HCT116 (cell line): ENCODE measurements around the gene GPRC5D. TPM values are rescaled to one million over a fixed set of nuclear protein-coding genes. Genes with fewer than 3 reads are reported as not detected.

ENCODE experiments used
- ATAC-seq: fragments of 200-7000 bp; cut with Tn5 transposase; 2 replicates; pipeline ENCODE4 v1.9.1; 2020; ENCODE audit warnings: mild to moderate bottlenecking, moderate library complexity
- BruUV-seq: library from RNA; stranded (reverse); fragments of 400-500 nt; replicated peaks from 2 replicates; lab custom pipeline; 2021; lab: Mats Ljungman, UMichigan
- CTCF ChIA-PET: fragments of 300-600 bp; sonication (Branson Sonifier 250); formaldehyde crosslinking; loops from one replicate; lab custom pipeline; 2021; ENCODE audit warnings: antibody characterized with exemption; lab: Charles Lee
- POLR2A ChIA-PET: fragments of 300-600, 350-600 bp; sonication (Branson Sonifier 250); formaldehyde crosslinking; loops from one replicate; lab custom pipeline; 2021; ENCODE audit warnings: antibody characterized with exemption; lab: Charles Lee
- RAD21 ChIA-PET, 2 experiments: fragments of 300-600 bp; sonication (Branson Sonifier 250); formaldehyde crosslinking; loops; one replicate each; lab custom pipeline; 2023; ENCODE audit warnings: low total read pairs in 2 of 2; ENCODE audit not compliant: uncharacterized antibody in 2 of 2, unreplicated experiment in 2 of 2, low non-redundant PET in 1 of 2; lab: Charles Lee
- DNase-seq: peaks from one replicate; pipeline ENCODE4 v3.0.0-alpha.2; 2010; ENCODE audit warnings: low read depth, low spot score
- H2AFZ ChIP-seq: fragments of 200-600 bp; shearing (Covaris generic), sonication (generic); 2 replicates; pipeline ENCODE4 v1.6.1; 2017; ENCODE audit warnings: low read depth, mixed run types, mixed read lengths, antibody characterized with exemption, low read length; ENCODE audit not compliant: poor library complexity, severe bottlenecking
- H3K27ac ChIP-seq: 2 replicates; pipeline ENCODE4 v1.5.1; 2012; ENCODE audit warnings: low read depth, low read length
- H3K27me3 ChIP-seq: fragments of 200-600 bp; sonication (generic); 2 replicates; pipeline ENCODE4 v1.6.1; 2016; ENCODE audit warnings: mixed run types, low read length, mixed read lengths; ENCODE audit not compliant: insufficient read depth
- H3K36me3 ChIP-seq, 2 experiments: fragments of 200-500 bp in 1 of 2; fragments of 200-600 bp in 1 of 2; sonication (Bioruptor generic) in 1 of 2; sonication (generic) in 1 of 2; 2 replicates each; pipeline versions ENCODE4 v1.5.1 to v1.6.1; 2014 to 2016; ENCODE audit warnings: low read length in 2 of 2, inconsistent platforms in 1 of 2, mixed read lengths in 1 of 2, mixed run types in 1 of 2; ENCODE audit not compliant: insufficient read depth in 2 of 2, control insufficient read depth in 1 of 2
- H3K4me1 ChIP-seq, 2 experiments: fragments of 200-600 bp in 1 of 2; sonication (generic) in 1 of 2; 2 replicates each; pipeline versions ENCODE4 v1.5.1 to v1.6.1; 2012 to 2017; ENCODE audit warnings: low read length in 2 of 2, inconsistent platforms in 1 of 2, mild to moderate bottlenecking in 1 of 2, mixed read lengths in 1 of 2, mixed run types in 1 of 2, moderate library complexity in 1 of 2; ENCODE audit not compliant: insufficient read depth in 2 of 2, control insufficient read depth in 1 of 2
- H3K4me2 ChIP-seq: fragments of 200-600 bp; sonication (generic); 2 replicates; pipeline ENCODE4 v1.6.1; 2017; ENCODE audit warnings: mixed run types, low read length, mixed read lengths
- H3K4me3 ChIP-seq, 2 experiments: fragments of 200-600 bp in 1 of 2; sonication (generic) in 1 of 2; replicated peaks in 1 of 2; 2 replicates each; pipeline ENCODE4 v1.5.1; 2011 to 2016; ENCODE audit warnings: low read length in 2 of 2, control low read depth in 1 of 2, low read depth in 1 of 2, mild to moderate bottlenecking in 1 of 2, mixed read lengths in 1 of 2, mixed run types in 1 of 2
- H3K79me2 ChIP-seq: fragments of 200-600 bp; sonication (generic); 2 replicates; pipeline ENCODE4 v1.6.1; 2017; ENCODE audit warnings: mild to moderate bottlenecking, mixed run types, low read length, moderate library complexity, mixed read lengths; ENCODE audit not compliant: insufficient read depth
- H3K9ac ChIP-seq: fragments of 200-600 bp; sonication (generic); 2 replicates; pipeline ENCODE4 v1.6.1; 2016; ENCODE audit warnings: low read length, mixed read lengths
- H3K9me2 ChIP-seq: fragments of 200-600 bp; sonication (generic), shearing (Covaris generic); 2 replicates; pipeline ENCODE4 v1.6.1; 2017; ENCODE audit warnings: mixed run types, mild to moderate bottlenecking, moderate library complexity; ENCODE audit not compliant: insufficient read depth
- H3K9me3 ChIP-seq, 2 experiments: fragments of 200-500 bp in 1 of 2; fragments of 200-600 bp in 1 of 2; sonication (Bioruptor generic) in 1 of 2; sonication (generic) in 1 of 2; 2 replicates each; pipeline ENCODE4 v1.6.1; 2014 to 2017; ENCODE audit warnings: low read length in 2 of 2, mixed read lengths in 2 of 2, inconsistent platforms in 1 of 2, low read depth in 1 of 2, mild to moderate bottlenecking in 1 of 2, mixed run types in 1 of 2, moderate library complexity in 1 of 2; ENCODE audit not compliant: control insufficient read depth in 1 of 2, insufficient read depth in 1 of 2
- H4K20me1 ChIP-seq: fragments of 200-600 bp; sonication (generic), shearing (Covaris generic); 2 replicates; pipeline ENCODE4 v1.6.1; 2017; ENCODE audit warnings: mixed run types, mild to moderate bottlenecking, moderate library complexity; ENCODE audit not compliant: insufficient read depth
- CBX3 ChIP-seq: IDR thresholded peaks from 2 replicates; pipeline ENCODE4 v1.6.1; 2012; ENCODE audit warnings: low read depth
- EGR1 ChIP-seq: IDR thresholded peaks from 2 replicates; pipeline ENCODE4 v1.6.1; 2012; ENCODE audit warnings: low read depth
- MAX ChIP-seq: IDR thresholded peaks from 2 replicates; pipeline ENCODE4 v1.6.1; 2012
- POLR2A ChIP-seq: IDR thresholded peaks from 2 replicates; pipeline ENCODE4 v1.7.0; 2011; ENCODE audit warnings: borderline replicate concordance; ENCODE audit not compliant: insufficient read depth, insufficient read length; ENCODE audit errors: extremely low read depth
- POLR2AphosphoS5 ChIP-seq: IDR thresholded peaks from 2 replicates; pipeline ENCODE4 v1.6.1; 2011; ENCODE audit warnings: mild to moderate bottlenecking, low read depth, low read length, moderate library complexity
- RAD21 ChIP-seq: IDR thresholded peaks from 2 replicates; pipeline ENCODE4 v1.6.1; 2012; ENCODE audit warnings: low read depth, mild to moderate bottlenecking
- REST ChIP-seq: IDR thresholded peaks from 2 replicates; pipeline ENCODE4 v1.6.1; 2012; ENCODE audit warnings: low read depth
- SP1 ChIP-seq: IDR thresholded peaks from 2 replicates; pipeline ENCODE4 v1.6.1; 2012; ENCODE audit warnings: low read depth
- TCF7L2 ChIP-seq: IDR thresholded peaks from 2 replicates; pipeline ENCODE4 v1.7.0; 2011; ENCODE audit warnings: borderline replicate concordance, inconsistent platforms; ENCODE audit not compliant: insufficient read depth, insufficient read length; ENCODE audit errors: extremely low read depth
- ZBTB33 ChIP-seq: IDR thresholded peaks from 2 replicates; pipeline ENCODE4 v1.6.1; 2011; ENCODE audit warnings: mild to moderate bottlenecking, low read length, moderate library complexity; ENCODE audit not compliant: insufficient replicate concordance; ENCODE audit errors: extremely low read depth
- intact Hi-C: fragments of 100-400 bp; cut with micrococcal nuclease; formaldehyde crosslinking; loops from 2 replicates; pipeline ENCODE4 v1.10.0; 2022
- total RNA-seq: library from RNA; stranded (reverse); gene quantifications from one replicate; pipeline ENCODE4 v1.2.1, GENCODE V29; 2021; ENCODE audit not compliant: unreplicated experiment
- TF ChIP-seq, protein P1 (sequence below): IDR thresholded peaks from 2 replicates; pipeline ENCODE4 v1.6.1; 2012

GPRC5D gene
- total RNA-seq, 1 experiment from 2014 or later, result not detected

DNA sequence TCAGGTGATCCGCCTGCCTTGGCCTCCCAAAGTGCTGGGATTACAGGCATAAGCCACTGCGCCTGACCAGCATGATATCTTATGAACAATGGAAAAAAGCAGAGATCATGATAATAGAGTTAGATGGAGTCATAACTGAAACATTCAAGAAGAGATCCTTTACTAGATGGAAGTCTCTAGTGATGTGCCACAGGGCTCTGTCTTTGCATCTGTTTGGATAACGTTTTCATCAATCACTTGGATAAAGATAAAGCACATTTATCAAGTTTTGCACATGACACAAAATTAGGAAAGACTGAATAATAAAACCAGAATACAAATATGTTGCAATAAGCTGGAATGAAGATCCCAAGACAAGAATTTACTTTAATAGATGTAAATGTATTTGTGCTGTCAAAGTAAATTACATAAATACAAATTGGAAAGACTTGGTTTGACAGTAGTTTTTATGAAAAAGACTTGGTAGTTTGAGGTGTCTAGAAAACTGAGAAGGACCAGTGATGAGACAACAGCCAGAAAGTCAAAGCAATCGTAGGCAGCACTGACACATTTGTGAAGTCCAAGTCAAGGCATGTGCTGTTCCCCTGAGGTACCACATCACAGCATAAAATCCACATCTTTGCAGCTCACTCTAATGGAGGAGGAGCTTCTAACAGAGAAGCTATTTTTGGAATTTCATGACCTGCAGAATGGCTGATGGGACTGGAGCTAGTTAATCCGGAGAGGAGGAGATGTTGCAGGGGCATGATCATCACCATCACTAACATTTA, 32.1 kb downstream of the GPRC5D start:
- H3K79me2 ChIP-seq, result peaks cover 28% of the 10 kb centered on the region
- no peak for ATAC-seq
- POLR2A ChIA-PET, result interaction anchor here (0.6 to 0.7 kb wide), 2 partner anchors 56 to 1421 kb away, joined by 3 read pairs; no protein-coding TSS in a partner anchor
- H3K4me3 ChIP-seq, result no peak overlapping the region
- H3K4me2 ChIP-seq, result no peak overlapping the region
- H3K9me3 ChIP-seq, result no peaks in the 10 kb centered on the region
- no peak for TF ChIP-seq POLR2A
- TF ChIP-seq RAD21, result peak; percentile 5; the same call in 1 of the 2 replicates
- no peak for TF ChIP-seq EGR1
- TF ChIP-seq POLR2AphosphoS5, result peak; percentile 68
- TF ChIP-seq ZBTB33, result no peak
- TF ChIP-seq, protein P1, sequence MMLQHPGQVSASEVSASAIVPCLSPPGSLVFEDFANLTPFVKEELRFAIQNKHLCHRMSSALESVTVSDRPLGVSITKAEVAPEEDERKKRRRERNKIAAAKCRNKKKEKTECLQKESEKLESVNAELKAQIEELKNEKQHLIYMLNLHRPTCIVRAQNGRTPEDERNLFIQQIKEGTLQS, result no peak
- TF ChIP-seq SP1, result no peak
- no peak for TF ChIP-seq MAX
- TF ChIP-seq TCF7L2, result no peak
- TF ChIP-seq REST, result no peak
- TF ChIP-seq CBX3, result no peak
- H3K4me1 ChIP-seq, result peaks cover 0 to 22% of the 10 kb centered on the region in 2 experiments; a peak in 3 of 4 replicates
- intact Hi-C loops, result loop anchor here (5.0 kb wide), 1 partner anchor 128 kb away; no protein-coding TSS in a partner anchor
- H4K20me1 ChIP-seq, result peaks cover 13% of the 10 kb centered on the region; the same call in 1 of the 2 replicates
- no peak for DNase-seq
- H3K27ac ChIP-seq, result no peak overlapping the region
- H3K9ac ChIP-seq, result no peak overlapping the region
- peaks cover 19 to 33% of the 10 kb centered on the region in 2 experiments for H3K36me3 ChIP-seq
- CTCF ChIA-PET, result no interaction called here
- BruUV-seq, result no TSS peak
- no peak overlapping the region for H2AFZ ChIP-seq
- RAD21 ChIA-PET, result no interaction called here
- H3K9me2 ChIP-seq, result no peaks in the 10 kb centered on the region
- H3K27me3 ChIP-seq, result no peaks in the 10 kb centered on the region
